Endothelial cell of umbilical vein (primary cell): ENCODE measurements around the gene HSPA12A. TPM values are rescaled to one million over a fixed set of nuclear protein-coding genes. Genes with fewer than 3 reads are reported as not detected.

Experiments
- BruUV-seq: library from RNA; stranded (reverse); fragments of 400-500 nt; replicated peaks from 2 replicates; lab custom pipeline; 2021; lab: Mats Ljungman, UMichigan
- CTCF ChIA-PET: fragments of 300-600, 350-600 bp; sonication (Branson Sonifier 250); formaldehyde crosslinking; loops from one replicate; lab custom pipeline; 2021; ENCODE audit warnings: antibody characterized with exemption, inconsistent platforms; lab: Charles Lee
- POLR2A ChIA-PET: fragments of 300-600, 350-600 bp; sonication (Branson Sonifier 250); formaldehyde crosslinking; loops from one replicate; lab custom pipeline; 2021; ENCODE audit warnings: antibody characterized with exemption, inconsistent platforms; lab: Charles Lee
- DNase-seq: peaks from one replicate; pipeline ENCODE4 v3.0.0-alpha.2; 2011; ENCODE audit warnings: low read depth, low spot score
- FAIRE-seq: peaks from 2 replicates; lab custom pipeline; 2011; peaks lifted over from hg19 to GRCh38; lab: Jason Lieb, UNC
- H2AFZ ChIP-seq: 2 replicates; pipeline ENCODE4 v1.6.0; 2012; ENCODE audit warnings: low read depth, low read length, control low read depth, inconsistent platforms
- H3K27ac ChIP-seq: 2 replicates; pipeline ENCODE4 v1.5.1; 2011; ENCODE audit warnings: low read depth, mild to moderate bottlenecking, control low read depth, low read length, moderate library complexity; ENCODE audit not compliant: insufficient read depth
- H3K27me3 ChIP-seq, 2 experiments: 2 replicates each; pipeline versions ENCODE4 v1.6.0 to v1.6.1; 2011; ENCODE audit warnings: low read length in 2 of 2, mixed read lengths in 1 of 2; ENCODE audit not compliant: control insufficient read depth in 2 of 2, insufficient read depth in 2 of 2
- H3K36me3 ChIP-seq, 2 experiments: 2 replicates in 1 of 2; 3 replicates in 1 of 2; pipeline ENCODE4 v1.5.1; 2011; ENCODE audit warnings: low read length in 2 of 2, mild to moderate bottlenecking in 1 of 2, moderate library complexity in 1 of 2; ENCODE audit not compliant: control insufficient read depth in 2 of 2, insufficient read depth in 2 of 2; ENCODE audit errors: extremely low read depth in 1 of 2
- H3K4me1 ChIP-seq: 3 replicates; pipeline ENCODE4 v1.5.1; 2011; ENCODE audit warnings: mild to moderate bottlenecking, low read length; ENCODE audit not compliant: control insufficient read depth, insufficient read depth; ENCODE audit errors: extremely low read depth
- H3K4me2 ChIP-seq: 2 replicates; pipeline ENCODE4 v1.6.1; 2011; ENCODE audit warnings: low read length, control low read depth, mixed read lengths; ENCODE audit not compliant: insufficient read depth
- H3K4me3 ChIP-seq, 3 experiments: fragments of 200-600 bp in 1 of 3; sonication (generic), shearing (Covaris generic) in 1 of 3; replicated peaks in 1 of 3; 2 replicates each; pipeline ENCODE4 v1.5.1; 2011 to 2016; ENCODE audit warnings: control low read depth in 3 of 3, low read length in 3 of 3, mild to moderate bottlenecking in 2 of 3, inconsistent platforms in 1 of 3, low read depth in 1 of 3, moderate library complexity in 1 of 3; ENCODE audit not compliant: insufficient read depth in 1 of 3
- H3K79me2 ChIP-seq: 2 replicates; pipeline ENCODE4 v1.6.0; 2012; ENCODE audit warnings: low read length, inconsistent platforms; ENCODE audit not compliant: control insufficient read depth, insufficient read depth
- H3K9ac ChIP-seq: replicated peaks from 2 replicates; pipeline ENCODE3; 2011; ENCODE audit warnings: low read length, control low read depth; ENCODE audit not compliant: insufficient read depth; ENCODE audit errors: extremely low read depth
- H3K9me1 ChIP-seq: replicated peaks from 3 replicates; pipeline ENCODE4 v1.6.0; 2011; ENCODE audit warnings: mild to moderate bottlenecking, low read length; ENCODE audit not compliant: control insufficient read depth, insufficient read depth; ENCODE audit errors: extremely low read depth
- H3K9me3 ChIP-seq: replicated peaks from 2 replicates; pipeline ENCODE4 v1.5.1; 2012; ENCODE audit warnings: low read length, inconsistent platforms; ENCODE audit not compliant: control insufficient read depth, insufficient read depth
- H4K20me1 ChIP-seq: replicated peaks from 2 replicates; pipeline ENCODE3; 2011; ENCODE audit warnings: mild to moderate bottlenecking, low read length; ENCODE audit not compliant: control insufficient read depth, insufficient read depth; ENCODE audit errors: extremely low read depth
- CTCF ChIP-seq, 2 donors: IDR thresholded peaks; 1 replicate in 1 of 2; 2 replicates in 1 of 2; pipeline ENCODE4 v1.5.1; 2011; ENCODE audit warnings: low read length in 2 of 2, mild to moderate bottlenecking in 2 of 2, moderate library complexity in 2 of 2, control low read depth in 1 of 2, inconsistent platforms in 1 of 2, low read depth in 1 of 2; ENCODE audit not compliant: insufficient read depth in 1 of 2; ENCODE audit errors: extremely low read depth in 1 of 2
- EZH2 ChIP-seq: IDR thresholded peaks from 2 replicates; pipeline ENCODE4 v1.6.1; 2012; ENCODE audit warnings: borderline replicate concordance, low read depth, mild to moderate bottlenecking, moderate library complexity, low read length, inconsistent platforms; ENCODE audit not compliant: severe bottlenecking
- FOS ChIP-seq: IDR thresholded peaks from 2 replicates; pipeline ENCODE4 v1.6.1; 2011; ENCODE audit warnings: mild to moderate bottlenecking, low read length, moderate library complexity, borderline replicate concordance; ENCODE audit not compliant: insufficient read depth
- GATA2 ChIP-seq: IDR thresholded peaks from 2 replicates; pipeline ENCODE4 v1.7.0; 2011; ENCODE audit warnings: low read depth, mild to moderate bottlenecking, moderate library complexity, mixed read lengths, low read length; ENCODE audit not compliant: insufficient read length, insufficient read depth
- JUN ChIP-seq: IDR thresholded peaks from 2 replicates; pipeline ENCODE4 v1.6.1; 2011; ENCODE audit warnings: borderline replicate concordance, low read depth; ENCODE audit not compliant: insufficient read length, insufficient read depth
- MYC ChIP-seq: IDR thresholded peaks from one replicate; pipeline ENCODE4 v1.6.1; 2011; ENCODE audit warnings: mild to moderate bottlenecking, low read depth, low read length
- POLR2A ChIP-seq: IDR thresholded peaks from 2 replicates; pipeline ENCODE4 v1.6.1; 2012; ENCODE audit warnings: low read depth, mild to moderate bottlenecking, control low read depth, low read length
- POLR2AphosphoS5 ChIP-seq: IDR thresholded peaks from 2 replicates; pipeline ENCODE4 v1.6.1; 2012; ENCODE audit warnings: low read depth, mild to moderate bottlenecking, control low read depth, low read length, moderate library complexity; ENCODE audit not compliant: insufficient read depth
- dilution Hi-C: fragments of 300-500 bp; cut with MboI; formaldehyde crosslinking; loops from one replicate; pipeline ENCODE4 v1.15.0; 2019; ENCODE audit warnings: low sequenced_read_pairs; ENCODE audit not compliant: extremely low pct_ligation_motif_present
- intact Hi-C: fragments of 100-400 bp; cut with micrococcal nuclease; formaldehyde crosslinking; loops from one replicate; pipeline ENCODE4 v1.10.0; 2022
- polyA plus RNA-seq, 4 experiments: library from polyadenylated mRNA; depleted of rRNA in 3 of 4; stranded (reverse) in 3 of 4; unstranded in 1 of 4; fragments of >200 nt; gene quantifications; 2 replicates each; pipeline versions ENCODE4 v1.2.1 to v1.2.3, GENCODE V29; 2011 to 2012; ENCODE audit warnings: missing spikeins in 1 of 4
- total RNA-seq: library from RNA; stranded (reverse); gene quantifications from 2 replicates; pipeline ENCODE4 v1.2.3, GENCODE V29; 2021
- TF ChIP-seq, protein P1 (sequence below): IDR thresholded peaks from 2 replicates; pipeline ENCODE4 v1.6.1; 2011; ENCODE audit not compliant: insufficient read depth, insufficient read length

Gene HSPA12A
- total and polyA plus RNA-seq, 2 donors (not counting 3 experiments of a cell fraction or from before 2014, with no cell fraction given) = 0.22 to 0.29 TPM

- no peaks in the 10 kb centered on the region for H3K36me3 ChIP-seq
- H3K27ac ChIP-seq = no peak overlapping the region
- no peaks in the 10 kb centered on the region for H3K79me2 ChIP-seq
- FAIRE-seq = no peak
- ChIA-PET POLR2A (no interaction called here), CTCF (no interaction called here)
- no peak overlapping the region for H3K4me2 ChIP-seq
- H3K9me3 ChIP-seq = no peaks in the 10 kb centered on the region
- no peak overlapping the region for H3K4me3 ChIP-seq
- no TSS peak for BruUV-seq
- no peaks in the 10 kb centered on the region for H3K27me3 ChIP-seq
- no peak for TF ChIP-seq JUN
- TF ChIP-seq MYC = no peak
- no peak for TF ChIP-seq POLR2A
- TF ChIP-seq POLR2AphosphoS5 = no peak
- TF ChIP-seq FOS = no peak
- TF ChIP-seq GATA2 = no peak
- TF ChIP-seq, protein P1, sequence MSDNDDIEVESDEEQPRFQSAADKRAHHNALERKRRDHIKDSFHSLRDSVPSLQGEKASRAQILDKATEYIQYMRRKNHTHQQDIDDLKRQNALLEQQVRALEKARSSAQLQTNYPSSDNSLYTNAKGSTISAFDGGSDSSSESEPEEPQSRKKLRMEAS = no peak
- TF ChIP-seq CTCF (IDR thresholded peaks at IDR 0.05; ENCODE audit: extremely low read depth in 1 of 2, insufficient read depth in 1 of 2, low read depth in 1 of 2, low read length in 2 of 2) = no peak
- no peak for TF ChIP-seq EZH2
- dilution Hi-C loops (no loop called here), intact Hi-C loops (loop anchor here (5.0 kb wide), 1 partner anchor 1403 kb away; no protein-coding TSS in a partner anchor)
- DNase-seq = no peak
- no peaks in the 10 kb centered on the region for H3K9me1 ChIP-seq
- no peaks in the 10 kb centered on the region for H3K4me1 ChIP-seq
- no peak overlapping the region for H3K9ac ChIP-seq
- no peak overlapping the region for H2AFZ ChIP-seq
- no peaks in the 10 kb centered on the region for H4K20me1 ChIP-seq
These were observed 76.7 kb downstream of the HSPA12A start for GRCh38 chr10:116665541-116666125.
